ENCODE measurements around the gene ASAP3.

DNA sequence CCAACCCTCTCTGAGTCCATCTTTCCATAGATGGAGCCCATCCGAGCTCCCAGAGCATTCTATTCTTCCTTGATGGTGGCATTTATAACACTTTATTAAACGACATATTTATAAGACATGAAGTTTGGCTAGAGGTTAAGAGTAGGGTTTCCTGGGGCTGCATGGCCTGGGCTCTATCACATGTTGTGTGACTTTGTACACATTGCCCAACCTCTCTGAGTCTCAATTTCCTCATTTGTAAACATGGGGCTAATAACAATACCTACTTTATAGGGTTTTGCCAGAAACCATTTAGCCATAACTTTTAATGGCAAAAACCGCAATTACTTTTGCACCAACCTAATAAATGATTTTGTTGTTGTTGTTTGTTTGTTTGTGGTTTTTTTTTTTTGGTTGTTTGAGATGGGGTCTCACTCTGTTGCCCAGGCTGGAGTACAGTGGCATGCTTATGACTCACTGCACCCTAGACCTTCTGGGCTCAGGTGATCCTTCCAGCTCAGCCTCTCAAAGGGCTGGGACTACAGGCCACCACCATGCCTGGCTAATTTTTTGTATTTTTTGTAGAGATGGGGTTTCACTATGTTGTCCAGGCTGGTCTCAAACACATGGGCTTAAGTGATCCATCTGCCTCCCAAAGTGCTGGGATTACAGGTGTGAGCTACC, 13.9 kb upstream of the ASAP3 start:
- TF ChIP-seq, protein P1, sequence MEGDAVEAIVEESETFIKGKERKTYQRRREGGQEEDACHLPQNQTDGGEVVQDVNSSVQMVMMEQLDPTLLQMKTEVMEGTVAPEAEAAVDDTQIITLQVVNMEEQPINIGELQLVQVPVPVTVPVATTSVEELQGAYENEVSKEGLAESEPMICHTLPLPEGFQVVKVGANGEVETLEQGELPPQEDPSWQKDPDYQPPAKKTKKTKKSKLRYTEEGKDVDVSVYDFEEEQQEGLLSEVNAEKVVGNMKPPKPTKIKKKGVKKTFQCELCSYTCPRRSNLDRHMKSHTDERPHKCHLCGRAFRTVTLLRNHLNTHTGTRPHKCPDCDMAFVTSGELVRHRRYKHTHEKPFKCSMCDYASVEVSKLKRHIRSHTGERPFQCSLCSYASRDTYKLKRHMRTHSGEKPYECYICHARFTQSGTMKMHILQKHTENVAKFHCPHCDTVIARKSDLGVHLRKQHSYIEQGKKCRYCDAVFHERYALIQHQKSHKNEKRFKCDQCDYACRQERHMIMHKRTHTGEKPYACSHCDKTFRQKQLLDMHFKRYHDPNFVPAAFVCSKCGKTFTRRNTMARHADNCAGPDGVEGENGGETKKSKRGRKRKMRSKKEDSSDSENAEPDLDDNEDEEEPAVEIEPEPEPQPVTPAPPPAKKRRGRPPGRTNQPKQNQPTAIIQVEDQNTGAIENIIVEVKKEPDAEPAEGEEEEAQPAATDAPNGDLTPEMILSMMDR (IDR thresholded peaks at IDR 0.05; ENCODE audit: insufficient read depth, low read length, poor library complexity, severe bottlenecking), result no peak
- no peak for TF ChIP-seq EZH2phosphoT487 (conservative IDR thresholded peaks at IDR 0.05; ENCODE audit: low read length)

All from SU-DHL-6 (cell line).